ENCODE measurements around the gene KPTN.
A peak's percentile ranks its signal among the peaks of the same experiment; 100 is the strongest.

Gene KPTN

DNA sequence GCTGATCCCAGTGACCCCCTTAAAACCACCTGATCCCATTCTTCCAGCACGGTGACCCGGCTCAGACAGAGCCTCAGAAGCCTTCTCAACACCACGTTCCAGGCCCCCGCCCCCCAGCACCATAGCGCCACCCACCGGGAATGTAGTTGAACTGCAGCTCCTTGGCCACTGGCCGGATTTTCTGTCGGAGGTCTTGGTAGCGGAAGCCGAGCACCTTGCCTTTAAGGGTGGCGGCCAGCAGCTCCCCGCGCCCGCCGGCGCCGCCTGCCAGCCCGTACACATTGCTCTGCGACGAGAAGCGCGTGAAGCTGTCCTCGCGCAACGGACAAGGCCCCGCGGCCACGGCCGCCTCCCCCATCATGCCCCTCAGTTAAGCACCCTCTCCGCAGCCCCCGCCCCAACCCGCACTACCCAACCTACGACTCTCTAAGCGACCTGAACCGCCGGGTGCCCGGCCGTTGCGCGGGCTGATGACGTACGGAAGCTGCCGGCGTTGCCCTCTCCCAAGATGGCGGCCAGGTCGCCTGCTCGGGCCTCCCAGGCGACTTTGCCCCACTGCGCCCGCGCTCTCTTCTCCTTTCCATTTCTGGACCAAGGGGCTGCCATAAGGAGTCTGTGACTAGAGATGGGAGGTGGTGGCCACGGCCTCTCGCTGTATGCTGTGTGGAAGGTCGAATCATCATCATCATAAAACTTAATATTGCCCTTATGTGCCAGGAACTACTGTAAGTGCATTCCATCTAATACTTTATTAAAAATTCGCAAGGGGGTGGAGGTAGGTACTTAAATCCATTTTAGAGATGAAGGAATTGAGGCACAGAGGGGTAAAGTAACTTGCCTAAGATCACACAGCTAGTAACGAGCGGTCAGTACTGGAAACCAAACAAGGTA is at the start of gene KPTN:
Gene KPTN, minus strand, starts transcription at position 420 of the 891 bp plus-strand sequence. Its CDS starts 59 bp downstream, at position 361.
- Mint-ChIP-seq H3K9me3 (no peaks in the 10 kb centered on the region), H3K4me3 (peak within 1 kb of the TSS; percentile 92 to 99 (median 96)), H3K36me3 (ENCODE audit: low read depth) (no peaks in the 10 kb centered on the region), H3K27ac (peak within 1 kb of the TSS; percentile 94 to 99 (median 98)), H3K4me1 (peaks cover 31% of the 10 kb centered on the region), H3K27me3 (ENCODE audit: low read depth) (peaks cover 23% of the 10 kb centered on the region)
- TF ChIP-seq, protein P1, sequence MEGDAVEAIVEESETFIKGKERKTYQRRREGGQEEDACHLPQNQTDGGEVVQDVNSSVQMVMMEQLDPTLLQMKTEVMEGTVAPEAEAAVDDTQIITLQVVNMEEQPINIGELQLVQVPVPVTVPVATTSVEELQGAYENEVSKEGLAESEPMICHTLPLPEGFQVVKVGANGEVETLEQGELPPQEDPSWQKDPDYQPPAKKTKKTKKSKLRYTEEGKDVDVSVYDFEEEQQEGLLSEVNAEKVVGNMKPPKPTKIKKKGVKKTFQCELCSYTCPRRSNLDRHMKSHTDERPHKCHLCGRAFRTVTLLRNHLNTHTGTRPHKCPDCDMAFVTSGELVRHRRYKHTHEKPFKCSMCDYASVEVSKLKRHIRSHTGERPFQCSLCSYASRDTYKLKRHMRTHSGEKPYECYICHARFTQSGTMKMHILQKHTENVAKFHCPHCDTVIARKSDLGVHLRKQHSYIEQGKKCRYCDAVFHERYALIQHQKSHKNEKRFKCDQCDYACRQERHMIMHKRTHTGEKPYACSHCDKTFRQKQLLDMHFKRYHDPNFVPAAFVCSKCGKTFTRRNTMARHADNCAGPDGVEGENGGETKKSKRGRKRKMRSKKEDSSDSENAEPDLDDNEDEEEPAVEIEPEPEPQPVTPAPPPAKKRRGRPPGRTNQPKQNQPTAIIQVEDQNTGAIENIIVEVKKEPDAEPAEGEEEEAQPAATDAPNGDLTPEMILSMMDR (IDR thresholded peaks at IDR 0.05; ENCODE audit: unreplicated experiment in 3 of 3), result peak; percentile 94 to 98 (median 95)

GRCh38 chr19:47531640-47532387 is 47.8 kb upstream of the KPTN start:
- peaks cover 3% of the 10 kb centered on the region for H3K9me3 Mint-ChIP-seq
- no peak overlapping the region for H3K4me3 Mint-ChIP-seq
- TF ChIP-seq, protein P1 (IDR thresholded peaks at IDR 0.05; ENCODE audit: unreplicated experiment in 3 of 3), result no peak
- peaks cover 8% of the 10 kb centered on the region for H3K4me1 Mint-ChIP-seq
- H3K36me3 Mint-ChIP-seq (ENCODE audit: low read depth), result no peaks in the 10 kb centered on the region
- H3K27me3 Mint-ChIP-seq (ENCODE audit: low read depth), result peaks cover 13% of the 10 kb centered on the region
- peak overlapping the region in 1 of 3 experiments; percentile 35 for H3K27ac Mint-ChIP-seq

GRCh38 chr19:47529018-47529742 is 45.2 kb upstream of the KPTN start:
- H3K27ac Mint-ChIP-seq, result no peak overlapping the region
- H3K36me3 Mint-ChIP-seq (ENCODE audit: low read depth), result no peaks in the 10 kb centered on the region
- H3K9me3 Mint-ChIP-seq, result peaks cover 3% of the 10 kb centered on the region
- peaks cover 18% of the 10 kb centered on the region for H3K27me3 Mint-ChIP-seq (ENCODE audit: low read depth)
- no peak overlapping the region for H3K4me3 Mint-ChIP-seq
- peaks cover 8% of the 10 kb centered on the region for H3K4me1 Mint-ChIP-seq
- TF ChIP-seq, protein P1 (IDR thresholded peaks at IDR 0.05; ENCODE audit: unreplicated experiment in 3 of 3), result no peak

DNA sequence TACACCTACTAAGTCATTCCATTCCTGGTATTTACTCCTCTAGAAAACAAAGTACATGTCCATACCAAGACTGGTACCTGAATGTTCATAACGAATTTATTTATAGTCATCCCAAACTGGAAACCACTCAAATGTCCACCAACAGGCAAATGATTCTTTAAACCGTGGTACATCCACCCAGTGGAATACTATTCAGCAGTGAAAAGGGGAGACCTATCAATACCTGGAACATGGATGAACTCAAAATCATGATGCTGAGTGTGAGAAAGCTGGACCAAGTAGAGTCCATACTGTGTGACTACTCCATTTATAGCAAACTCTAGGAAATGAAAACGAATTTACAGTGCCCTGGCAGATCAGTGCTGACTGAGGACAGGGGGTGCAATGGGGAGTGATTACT is 42.8 kb upstream of the KPTN start:
- no peak overlapping the region for H3K4me3 Mint-ChIP-seq
- no peaks in the 10 kb centered on the region for H3K9me3 Mint-ChIP-seq

GRCh38 chr19:47523473-47523872 is 39.5 kb upstream of the KPTN start:
- H3K36me3 Mint-ChIP-seq (ENCODE audit: low read depth), result no peaks in the 10 kb centered on the region
- TF ChIP-seq, protein P1 (IDR thresholded peaks at IDR 0.05; ENCODE audit: unreplicated experiment in 3 of 3), result no peak
- peaks cover 44% of the 10 kb centered on the region for H3K27me3 Mint-ChIP-seq (ENCODE audit: low read depth)
- H3K27ac Mint-ChIP-seq, result no peak overlapping the region
- no peak overlapping the region for H3K4me3 Mint-ChIP-seq
- no peaks in the 10 kb centered on the region for H3K9me3 Mint-ChIP-seq
- H3K4me1 Mint-ChIP-seq, result no peaks in the 10 kb centered on the region

More for the DNA sequence above, 42.8 kb upstream of the KPTN start:
- Mint-ChIP-seq H3K27me3 (ENCODE audit: low read depth) (peaks cover 23% of the 10 kb centered on the region), H3K36me3 (ENCODE audit: low read depth) (no peaks in the 10 kb centered on the region), H3K27ac (no peak overlapping the region), H3K4me1 (peaks cover 3% of the 10 kb centered on the region)
- TF ChIP-seq, protein P1 (IDR thresholded peaks at IDR 0.05; ENCODE audit: unreplicated experiment in 3 of 3), result no peak

Measured in nephron (organoid).